ENCODE data around the gene RABGEF1.
"Not testable (repeated sequence)": the region's sequence is repeated elsewhere in the genome, so short reads cannot be mapped to it uniquely, and the experiment has no call there.

RABGEF1 gene

DNA sequence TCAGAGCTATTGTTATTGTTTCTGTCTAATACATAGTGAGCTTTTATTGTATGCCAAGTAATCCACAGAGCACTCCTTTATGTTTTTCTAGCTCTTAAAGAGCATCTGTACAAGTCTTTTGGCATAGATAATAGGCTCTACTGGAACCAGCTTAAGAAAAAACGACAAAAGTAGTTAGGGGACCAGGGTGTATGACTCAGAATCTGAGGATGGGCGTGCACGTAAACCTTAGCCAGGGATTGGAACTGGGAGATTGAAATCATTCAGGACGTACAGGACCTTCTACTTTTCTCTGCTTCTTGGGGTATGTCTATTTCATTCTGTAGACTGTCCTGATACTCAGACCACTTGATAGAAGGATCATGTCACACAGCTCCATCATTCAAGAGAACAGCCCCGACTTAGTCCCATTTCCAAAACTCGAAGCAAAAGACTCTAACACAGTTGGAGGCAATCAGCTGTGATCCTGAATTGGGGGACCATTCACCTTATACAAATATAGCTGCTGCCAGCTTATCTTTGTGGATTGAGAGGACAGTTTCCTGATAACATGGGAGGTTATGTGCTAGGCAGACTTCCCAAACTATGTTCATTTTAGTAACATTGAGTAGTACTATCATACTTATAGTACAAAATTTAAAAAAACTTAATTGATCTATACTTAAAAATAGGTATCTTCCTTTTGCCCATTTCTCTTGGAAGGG lies 24.9 kb downstream of the RABGEF1 start:
- peak; percentile 20 for DNase-seq (ENCODE audit: low read depth, low spot score)

DNA sequence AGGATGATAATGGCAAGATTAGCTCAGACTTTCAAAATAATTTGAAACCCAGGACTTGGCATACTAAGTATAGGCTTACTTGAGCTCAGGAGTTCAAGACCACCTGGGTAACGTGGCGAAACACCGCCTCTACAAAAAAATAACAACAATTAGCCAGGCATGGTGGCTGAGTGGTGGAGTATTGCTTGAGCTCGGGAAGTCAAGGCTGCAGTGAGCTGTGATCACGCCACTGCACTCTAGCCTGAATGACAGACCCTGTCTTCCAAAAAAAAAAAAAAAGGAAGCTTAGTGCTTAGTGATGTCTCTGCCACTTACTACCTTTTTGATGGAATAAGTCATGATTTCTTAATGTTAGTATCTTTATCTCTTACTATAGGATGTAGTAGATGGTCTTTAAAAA lies 25.5 kb downstream of the RABGEF1 start:
- no peak for DNase-seq (ENCODE audit: low read depth, low spot score)

GRCh38 chr7:66767486-66767885 lies 27.0 kb downstream of the RABGEF1 start:
- DNase-seq (ENCODE audit: low read depth, low spot score), result not testable (repeated sequence)

- no peak for DNase-seq (ENCODE audit: low read depth, low spot score)
Observed at GRCh38 chr7:66768865-66769832, 28.6 kb downstream of the RABGEF1 start.

DNA sequence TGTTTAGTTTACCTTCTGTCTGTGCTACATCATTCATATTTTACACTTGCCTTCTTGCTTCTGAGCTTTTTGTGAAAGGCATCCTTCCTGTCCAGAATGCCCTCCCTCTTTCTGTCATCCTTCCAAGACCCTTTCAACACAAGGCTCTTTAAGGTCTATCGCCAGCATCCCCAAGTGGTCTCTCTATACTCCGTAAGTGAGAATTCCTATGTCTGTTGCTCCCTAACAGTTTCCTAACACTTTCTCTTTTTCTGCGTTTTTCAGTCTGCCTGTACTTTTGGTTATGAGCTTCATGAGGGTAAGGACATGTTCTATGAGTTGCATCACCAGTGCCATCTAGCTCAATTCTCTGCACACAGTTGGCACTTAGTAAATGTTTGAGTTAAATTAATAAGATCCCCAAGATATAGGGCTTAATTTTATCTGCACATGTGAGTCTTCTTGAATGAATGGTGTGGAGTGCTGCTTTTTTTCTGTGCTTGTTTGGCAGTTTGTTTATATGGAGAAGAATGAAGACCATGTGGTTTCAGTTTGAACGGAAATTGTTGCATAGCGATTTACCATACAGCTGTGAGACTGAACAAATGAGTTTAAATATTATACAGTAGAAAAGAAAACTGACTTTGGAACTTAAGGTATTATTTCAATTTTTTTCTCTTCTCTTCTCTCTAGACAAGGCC lies 29.4 kb downstream of the RABGEF1 start:
- no peak for DNase-seq (ENCODE audit: low read depth, low spot score)

- DNase-seq (ENCODE audit: low read depth, low spot score), result peak; percentile 17
Observed at GRCh38 chr7:66771795-66772194, 31.3 kb downstream of the RABGEF1 start.

DNA sequence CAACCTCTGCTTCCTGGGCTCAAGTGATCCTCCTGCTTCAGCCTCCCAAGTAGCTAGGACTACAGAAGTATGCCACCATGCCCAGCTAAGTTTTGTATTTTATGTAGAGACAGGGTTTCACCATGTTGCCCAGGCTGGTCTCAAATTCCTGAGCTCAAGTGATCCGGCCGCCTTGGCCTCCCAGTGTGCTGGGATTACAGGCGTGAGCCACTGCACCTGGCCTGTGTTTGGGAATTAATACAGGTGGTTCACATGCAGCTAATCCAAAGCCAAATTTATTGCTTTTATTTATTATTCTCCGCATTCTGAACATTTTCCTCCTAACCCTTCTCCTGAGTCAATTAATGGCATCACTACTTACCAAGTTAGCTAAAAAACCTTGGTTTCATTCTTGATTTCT lies 33.2 kb downstream of the RABGEF1 start:
- not testable (repeated sequence) for DNase-seq (ENCODE audit: low read depth, low spot score)

DNA sequence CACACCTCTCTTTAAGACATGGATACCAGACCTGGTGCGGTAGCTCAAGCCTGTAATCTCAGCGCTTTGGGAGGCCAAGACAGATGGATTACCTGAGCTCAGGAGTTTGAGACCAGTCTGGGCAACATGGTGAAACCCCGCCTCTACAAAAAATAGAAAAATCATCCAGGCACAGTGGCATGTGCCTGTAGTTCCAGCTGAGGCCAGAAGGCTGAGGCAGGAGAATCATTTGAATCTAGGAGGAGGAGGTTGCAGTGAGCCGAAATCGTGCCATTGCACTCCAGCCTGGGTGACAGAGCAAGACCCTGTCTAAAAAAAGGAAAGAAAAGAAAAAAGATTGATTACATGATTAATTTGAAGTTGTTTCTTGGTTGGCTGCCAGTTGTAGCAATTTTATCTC lies 35.9 kb downstream of the RABGEF1 start:
- not testable (repeated sequence) for DNase-seq (ENCODE audit: low read depth, low spot score)

DNA sequence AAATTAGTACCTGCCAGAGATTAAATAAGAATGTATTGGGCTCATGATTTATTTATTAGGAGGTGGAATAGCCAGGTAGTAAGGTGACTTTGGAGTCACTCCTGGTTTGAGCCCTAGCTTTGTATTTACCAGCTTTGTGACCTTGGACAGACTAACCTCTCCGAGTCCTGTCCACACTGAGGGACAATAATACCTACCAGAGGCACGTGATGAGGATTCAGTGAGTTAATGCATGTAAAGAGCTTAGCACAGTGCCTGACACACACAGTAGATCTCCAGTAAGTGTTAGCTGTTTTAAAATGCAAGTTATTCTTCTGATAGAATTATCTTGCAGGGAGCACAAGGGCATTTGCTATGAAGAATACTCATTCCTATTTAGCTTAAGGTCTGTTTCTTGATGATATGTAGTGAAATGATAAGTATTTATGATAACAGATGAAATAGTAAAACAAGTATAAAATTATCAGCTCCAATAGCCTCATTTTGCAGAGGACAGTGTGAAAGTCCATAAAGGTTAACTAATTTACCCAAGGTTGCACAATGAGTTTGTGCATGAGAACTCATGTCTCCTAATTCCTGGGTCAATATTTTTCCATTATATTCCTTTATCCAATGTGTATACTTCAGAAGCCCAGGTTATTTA lies 36.4 kb downstream of the RABGEF1 start:
- DNase-seq (ENCODE audit: low read depth, low spot score), result no peak

DNA sequence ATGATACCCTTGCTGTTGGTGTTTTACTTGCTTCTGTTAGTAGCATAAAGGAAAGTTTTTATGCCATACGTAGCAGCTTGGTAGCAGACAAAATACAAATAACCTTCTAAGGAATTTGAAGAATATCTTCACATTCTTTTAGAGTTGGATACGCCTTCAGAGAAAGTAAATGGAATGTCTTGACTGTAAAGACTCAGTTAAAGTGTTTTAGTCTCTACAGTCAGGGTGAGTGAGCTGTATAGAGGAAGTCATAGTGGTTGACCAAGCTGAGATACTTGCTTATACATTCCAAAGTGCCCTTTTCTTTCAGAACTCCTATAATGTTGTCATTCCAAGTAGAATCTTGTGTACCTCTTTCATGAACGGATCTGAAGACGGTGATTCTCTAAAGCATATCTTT lies 37.7 kb downstream of the RABGEF1 start:
- DNase-seq (ENCODE audit: low read depth, low spot score), result peak; percentile 39

GRCh38 chr7:66779669-66780409 lies 39.3 kb downstream of the RABGEF1 start:
- DNase-seq (ENCODE audit: low read depth, low spot score), result no peak

- DNase-seq (ENCODE audit: low read depth, low spot score), result no peak
Observed at GRCh38 chr7:66781408-66782090, 41.0 kb downstream of the RABGEF1 start.

DNA sequence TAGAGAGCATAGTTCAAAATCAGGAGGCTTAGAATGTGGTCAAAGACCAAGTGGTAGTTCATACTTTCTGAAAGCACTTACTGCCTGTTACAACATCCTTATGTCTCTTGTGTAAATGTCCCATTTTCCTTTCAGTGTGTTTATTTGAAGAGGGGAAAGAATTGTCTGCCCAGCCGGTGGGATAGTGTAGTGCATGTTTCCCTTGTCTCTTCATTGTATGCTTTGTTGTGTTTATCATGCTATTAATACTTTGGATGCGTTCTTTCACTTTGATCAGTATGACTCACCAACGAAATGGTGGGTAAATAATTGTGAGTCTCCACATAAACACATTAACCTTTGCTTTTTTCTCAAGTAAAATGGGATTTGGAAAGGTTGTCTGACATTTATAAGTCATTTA lies 42.3 kb downstream of the RABGEF1 start:
- not testable (repeated sequence) for DNase-seq (ENCODE audit: low read depth, low spot score)

- DNase-seq (ENCODE audit: low read depth, low spot score), result not testable (repeated sequence)
Observed at GRCh38 chr7:66783887-66784595, 43.5 kb downstream of the RABGEF1 start.

DNA sequence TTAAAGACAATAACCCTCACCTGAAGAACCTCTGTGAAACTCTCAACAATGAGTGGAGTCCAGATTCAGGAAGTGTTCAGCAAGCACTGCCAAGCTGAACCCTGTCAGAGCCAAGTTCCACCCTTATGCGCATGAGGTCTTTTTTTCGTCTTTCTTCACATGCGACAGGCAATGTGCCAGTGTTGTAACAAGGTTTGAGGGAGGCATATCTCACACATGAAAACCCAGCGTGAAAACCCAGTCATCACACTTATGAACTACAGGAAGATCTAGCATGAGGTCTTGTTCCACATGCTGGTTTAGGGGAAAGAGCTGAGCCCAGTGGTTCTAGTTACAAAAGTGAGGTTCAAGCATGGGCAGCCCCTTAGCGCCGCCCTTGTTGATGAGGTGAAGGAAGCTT lies 49.7 kb downstream of the RABGEF1 start:
- no peak for DNase-seq (ENCODE audit: low read depth, low spot score)

DNA sequence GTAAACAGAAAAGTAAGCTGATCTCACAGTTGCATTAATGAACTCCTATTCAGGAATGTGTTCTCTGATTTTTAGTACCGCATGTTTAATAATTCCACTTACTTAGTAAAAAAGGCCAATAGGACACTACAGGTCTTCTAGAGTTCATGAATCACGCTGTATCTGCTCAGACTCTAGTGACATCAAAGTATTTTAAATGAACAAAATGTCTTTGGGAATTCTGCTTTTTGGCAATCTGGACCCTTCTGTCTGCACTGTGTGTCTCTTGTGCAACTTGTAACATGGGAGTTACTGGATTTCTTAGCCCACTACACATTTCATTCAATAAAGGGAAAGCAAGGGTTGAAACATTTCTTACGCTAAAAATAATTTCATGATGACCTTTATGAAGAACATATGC lies 50.2 kb downstream of the RABGEF1 start:
- no peak for DNase-seq (ENCODE audit: low read depth, low spot score)

GRCh38 chr7:66800591-66800990 lies 60.1 kb downstream of the RABGEF1 start:
- no peak for DNase-seq (ENCODE audit: low read depth, low spot score)

DNA sequence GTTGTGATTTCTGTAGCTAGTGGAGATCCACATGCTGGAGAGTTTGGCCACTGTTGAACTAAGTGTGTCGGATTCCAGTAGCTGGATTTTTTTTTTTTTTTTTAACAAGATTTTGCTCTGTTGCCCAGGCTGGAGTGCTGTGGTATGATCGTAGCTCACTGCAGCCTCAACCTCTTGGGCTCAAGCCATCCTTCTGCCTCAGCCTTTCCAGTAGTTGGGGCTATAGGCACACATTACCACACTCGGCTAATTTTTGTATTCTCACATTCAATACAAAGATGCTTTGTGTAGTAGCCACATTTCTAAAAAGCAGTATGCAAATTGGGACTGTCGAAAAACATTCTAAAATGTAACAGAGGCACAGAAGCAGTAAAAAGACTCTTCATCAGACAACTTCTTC lies 63.5 kb downstream of the RABGEF1 start:
- peak; percentile 60 for DNase-seq (ENCODE audit: low read depth, low spot score)

DNA sequence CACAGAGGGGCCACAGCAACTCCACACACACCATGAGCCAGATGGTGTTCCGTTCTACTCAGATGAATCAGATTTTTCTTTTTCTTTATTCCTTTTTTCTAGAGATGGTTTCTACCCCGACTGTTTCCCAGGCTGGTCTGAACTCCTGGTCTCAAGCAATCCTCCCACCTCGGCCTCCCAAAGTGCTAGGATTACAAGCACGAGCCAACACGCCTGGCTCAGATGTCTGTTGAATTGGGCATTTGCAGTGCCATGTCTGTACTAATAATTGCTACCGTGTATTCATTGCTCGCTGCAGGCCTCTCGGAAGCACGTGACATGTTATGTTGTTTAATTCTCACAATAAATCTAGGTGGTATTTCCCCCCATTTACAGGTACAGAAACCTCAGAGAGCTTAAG lies 67.2 kb downstream of the RABGEF1 start:
- DNase-seq (ENCODE audit: low read depth, low spot score), result no peak

- DNase-seq (ENCODE audit: low read depth, low spot score), result no peak
Observed at GRCh38 chr7:66810716-66811115, 70.2 kb downstream of the RABGEF1 start.
